Colonic mucosa (tissue), 4 donors: ENCODE results near the gene PRRC2A. TPM values are rescaled to one million over a fixed set of nuclear protein-coding genes. Genes with fewer than 3 reads are reported as not detected.

Experiments used
- DNase-seq: peaks from one replicate; pipeline ENCODE4 v3.0.0-alpha.2; 2020
- H3K27ac ChIP-seq: fragments of 200-600 bp; one replicate; pipeline ENCODE4 v1.8.0; 2021
- H3K27me3 ChIP-seq: fragments of 200-600 bp; one replicate; pipeline ENCODE4 v1.8.0; 2021
- H3K36me3 ChIP-seq: fragments of 200-600 bp; one replicate; pipeline ENCODE4 v1.8.0; 2021
- H3K4me1 ChIP-seq: fragments of 200-600 bp; one replicate; pipeline ENCODE4 v1.8.0; 2021; ENCODE audit warnings: mild to moderate bottlenecking
- H3K4me3 ChIP-seq: fragments of 200-600 bp; one replicate; pipeline ENCODE4 v1.8.0; 2021
- H3K9ac ChIP-seq, 2 donors: one replicate each; pipeline ENCODE4 v1.7.0; 2013; ENCODE audit warnings: control low read depth in 2 of 2, low read depth in 2 of 2, low read length in 2 of 2
- H3K9me3 ChIP-seq: fragments of 200-600 bp; one replicate; pipeline ENCODE4 v1.8.0; 2021
- intact Hi-C: fragments of 100-400 bp; cut with DNase I; formaldehyde crosslinking; loops from one replicate; pipeline ENCODE4 v1.14.1; 2022
- total RNA-seq, 2 donors: library from RNA; stranded (reverse); fragmentation: NEBNext Ultra II Directional in 1 of 2; extraction: Animal tissue kit (Norgen Biotek cat#: 25700) in 1 of 2; gene quantifications; one replicate each; pipeline ENCODE4 v1.2.1, GENCODE V29; 2021
- TF ChIP-seq, protein P1 (sequence below): fragments of 200-600 bp; IDR thresholded peaks from one replicate; pipeline ENCODE4 v1.8.0; 2022; ENCODE audit warnings: antibody characterized with exemption, mild to moderate bottlenecking
- donor health status: healthy.
- donor health status: DM: no; HTN: no; CAD: no.
- donor health status: DM: no; HTN: no; CAD: no.

PRRC2A gene
- total RNA-seq, 2 donors from 2014 or later = 107 to 171 TPM

DNA sequence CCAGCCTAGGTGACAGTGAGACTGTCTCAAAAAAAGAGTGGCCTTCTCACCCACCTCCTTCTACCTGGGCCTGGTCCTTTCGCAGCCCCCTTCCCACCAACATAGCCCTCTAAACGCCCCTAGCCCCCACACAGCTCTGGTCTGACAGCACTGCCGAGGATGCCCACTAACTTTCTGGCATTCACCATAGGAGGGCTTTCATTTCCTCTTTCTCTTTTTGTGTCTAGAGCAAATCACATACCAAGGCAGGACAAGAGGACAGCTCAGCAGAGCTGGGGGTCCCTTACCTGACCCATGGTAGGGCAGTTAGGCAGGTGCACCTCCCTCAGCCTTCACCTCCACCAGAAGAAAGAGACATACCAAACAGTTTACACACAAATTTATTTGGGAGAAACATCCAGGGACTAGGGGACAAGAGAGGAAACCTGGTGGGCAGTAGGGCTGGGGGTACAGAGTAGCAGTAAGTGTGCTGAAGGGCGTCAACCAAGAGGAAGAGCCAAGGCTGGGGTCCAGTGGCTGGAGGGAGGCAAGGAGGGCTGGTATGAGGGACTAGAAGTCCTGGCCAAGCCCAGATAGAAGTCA, 55.9 kb downstream of the PRRC2A start:
- no peak for DNase-seq
- TF ChIP-seq, protein P1, sequence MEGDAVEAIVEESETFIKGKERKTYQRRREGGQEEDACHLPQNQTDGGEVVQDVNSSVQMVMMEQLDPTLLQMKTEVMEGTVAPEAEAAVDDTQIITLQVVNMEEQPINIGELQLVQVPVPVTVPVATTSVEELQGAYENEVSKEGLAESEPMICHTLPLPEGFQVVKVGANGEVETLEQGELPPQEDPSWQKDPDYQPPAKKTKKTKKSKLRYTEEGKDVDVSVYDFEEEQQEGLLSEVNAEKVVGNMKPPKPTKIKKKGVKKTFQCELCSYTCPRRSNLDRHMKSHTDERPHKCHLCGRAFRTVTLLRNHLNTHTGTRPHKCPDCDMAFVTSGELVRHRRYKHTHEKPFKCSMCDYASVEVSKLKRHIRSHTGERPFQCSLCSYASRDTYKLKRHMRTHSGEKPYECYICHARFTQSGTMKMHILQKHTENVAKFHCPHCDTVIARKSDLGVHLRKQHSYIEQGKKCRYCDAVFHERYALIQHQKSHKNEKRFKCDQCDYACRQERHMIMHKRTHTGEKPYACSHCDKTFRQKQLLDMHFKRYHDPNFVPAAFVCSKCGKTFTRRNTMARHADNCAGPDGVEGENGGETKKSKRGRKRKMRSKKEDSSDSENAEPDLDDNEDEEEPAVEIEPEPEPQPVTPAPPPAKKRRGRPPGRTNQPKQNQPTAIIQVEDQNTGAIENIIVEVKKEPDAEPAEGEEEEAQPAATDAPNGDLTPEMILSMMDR = no peak
- H3K27me3 ChIP-seq = no peaks in the 10 kb centered on the region
- H3K4me3 ChIP-seq = no peak overlapping the region
- no peaks in the 10 kb centered on the region for H3K9me3 ChIP-seq
- peaks cover 9% of the 10 kb centered on the region for H3K4me1 ChIP-seq
- no peak overlapping the region for H3K27ac ChIP-seq
- H3K9ac ChIP-seq = no peak overlapping the region
- H3K36me3 ChIP-seq = peaks cover 3% of the 10 kb centered on the region
- intact Hi-C loops = loop anchor here (10.0 kb wide), 2 partner anchors 208 to 278 kb away; partner anchors contain the start of genes NELFE and SKIC2

DNA sequence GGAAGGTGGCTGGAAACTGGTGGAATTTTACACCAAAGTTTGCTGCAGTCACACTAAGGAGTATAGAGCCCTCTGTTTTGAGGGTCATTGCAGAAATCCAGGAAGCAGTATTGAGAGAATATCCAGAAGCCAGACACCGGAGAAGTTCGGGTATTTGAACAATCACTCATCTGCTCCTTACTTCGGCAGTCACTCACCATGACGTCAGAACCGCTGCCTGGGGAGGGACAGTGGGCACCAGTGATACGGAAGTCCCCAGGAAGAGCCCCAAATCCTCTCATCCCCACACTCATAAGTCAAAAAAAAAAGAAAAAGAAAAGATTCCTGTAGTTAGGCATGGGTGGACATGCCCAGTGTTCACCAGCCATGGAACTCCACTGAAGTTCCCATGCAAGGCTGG, 56.4 kb downstream of the PRRC2A start:
- intact Hi-C loops = loop anchor here (10.0 kb wide), 2 partner anchors 208 to 278 kb away; partner anchors contain the start of genes NELFE and SKIC2
- TF ChIP-seq, protein P1 = no peak
- Histone ChIP-seq H3K9me3 (no peaks in the 10 kb centered on the region), H3K4me1 (peaks cover 9% of the 10 kb centered on the region), H3K9ac (no peak overlapping the region), H3K27me3 (no peaks in the 10 kb centered on the region), H3K36me3 (no peaks in the 10 kb centered on the region), H3K27ac (no peak overlapping the region), H3K4me3 (no peak overlapping the region)
- no peak for DNase-seq

DNA sequence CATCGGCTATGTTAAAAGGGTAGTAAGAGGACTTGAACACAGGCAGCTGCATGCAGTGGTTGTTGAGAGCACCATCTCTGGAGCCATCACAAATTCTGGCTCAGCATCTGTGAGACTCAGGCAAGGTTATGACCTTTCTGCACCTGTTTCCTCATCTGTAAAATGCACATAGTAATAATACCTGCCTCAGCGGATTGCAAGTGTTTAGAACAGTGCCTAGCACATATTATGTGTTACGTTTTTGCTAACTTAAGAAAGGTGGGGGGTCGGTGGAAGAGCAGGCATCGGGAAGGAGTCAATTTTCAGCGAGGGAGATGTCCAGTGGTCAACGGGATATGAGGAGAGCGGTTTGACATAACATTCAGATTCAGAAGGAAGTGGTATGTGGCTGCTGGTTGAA, 57.4 kb downstream of the PRRC2A start:
- TF ChIP-seq, protein P1 = no peak
- Histone ChIP-seq H3K4me1 (peaks cover 9% of the 10 kb centered on the region), H3K27me3 (no peaks in the 10 kb centered on the region), H3K9me3 (no peaks in the 10 kb centered on the region), H3K27ac (no peak overlapping the region), H3K9ac (no peak overlapping the region), H3K36me3 (no peaks in the 10 kb centered on the region), H3K4me3 (no peak overlapping the region)
- DNase-seq = no peak
- intact Hi-C loops = loop anchor here (10.0 kb wide), 2 partner anchors 207 to 277 kb away; partner anchors contain the start of genes NELFE and SKIC2

DNA sequence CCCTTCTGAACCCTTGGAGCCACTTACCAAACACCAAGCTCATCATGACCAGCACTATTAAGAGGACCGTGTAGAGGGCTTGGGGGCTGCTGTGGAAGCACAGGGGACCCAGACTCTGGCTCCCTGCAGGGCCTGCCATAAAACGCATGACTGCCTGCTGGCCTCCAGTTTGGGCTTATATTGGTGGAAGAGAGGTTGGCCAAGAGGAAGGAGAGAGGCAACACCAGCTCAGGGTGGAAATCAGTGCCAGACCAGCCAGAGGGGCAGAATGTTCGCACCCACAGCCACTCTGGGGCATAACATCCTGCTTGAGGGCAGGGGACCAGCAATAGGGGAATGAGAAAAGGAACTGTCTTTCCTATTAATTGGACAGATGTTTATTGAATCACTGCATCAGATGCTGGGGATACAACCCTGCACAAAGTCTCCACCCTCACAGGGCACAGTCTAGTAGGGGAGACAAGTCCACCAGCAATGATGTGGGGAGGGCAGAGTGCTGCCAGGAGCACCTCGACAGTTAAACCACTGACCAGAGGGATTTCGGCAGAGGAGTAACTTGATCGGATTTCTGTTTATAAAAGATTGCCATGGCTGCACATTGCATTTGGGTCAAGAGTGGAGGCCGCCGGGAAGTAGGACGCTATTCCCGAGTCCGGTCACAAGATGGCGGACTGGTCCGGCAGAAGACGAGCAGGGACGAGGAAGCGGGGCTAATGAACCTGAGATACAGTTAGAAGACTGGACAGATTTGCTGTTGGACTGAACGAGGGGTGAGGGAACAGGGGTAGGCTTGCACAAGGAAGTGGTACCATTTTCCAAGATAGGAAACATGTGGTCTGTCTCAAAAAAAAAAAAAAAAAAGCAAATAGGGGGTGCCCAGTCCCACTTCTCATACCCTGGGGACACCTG, 60.0 kb downstream of the PRRC2A start, which contains the start of gene LY6G5C:
Gene LY6G5C, minus strand, starts transcription at position 842 of the 909 bp plus-strand sequence. Its CDS starts 694 bp downstream, at position 148.
- intact Hi-C loops = loop anchor here (5.0 kb wide), 1 partner anchor 87 kb away; no protein-coding TSS in a partner anchor
- Histone ChIP-seq H3K4me1 (peaks cover 9% of the 10 kb centered on the region), H3K9ac (peak within 1 kb of the TSS; percentile 74 to 90), H3K36me3 (no peaks in the 10 kb centered on the region), H3K27me3 (no peaks in the 10 kb centered on the region), H3K27ac (peak within 1 kb of the TSS; percentile 30), H3K9me3 (no peaks in the 10 kb centered on the region), H3K4me3 (peak within 1 kb of the TSS; percentile 41)
- peak; percentile 86 for DNase-seq
- TF ChIP-seq, protein P1 = peak; percentile 66

DNA sequence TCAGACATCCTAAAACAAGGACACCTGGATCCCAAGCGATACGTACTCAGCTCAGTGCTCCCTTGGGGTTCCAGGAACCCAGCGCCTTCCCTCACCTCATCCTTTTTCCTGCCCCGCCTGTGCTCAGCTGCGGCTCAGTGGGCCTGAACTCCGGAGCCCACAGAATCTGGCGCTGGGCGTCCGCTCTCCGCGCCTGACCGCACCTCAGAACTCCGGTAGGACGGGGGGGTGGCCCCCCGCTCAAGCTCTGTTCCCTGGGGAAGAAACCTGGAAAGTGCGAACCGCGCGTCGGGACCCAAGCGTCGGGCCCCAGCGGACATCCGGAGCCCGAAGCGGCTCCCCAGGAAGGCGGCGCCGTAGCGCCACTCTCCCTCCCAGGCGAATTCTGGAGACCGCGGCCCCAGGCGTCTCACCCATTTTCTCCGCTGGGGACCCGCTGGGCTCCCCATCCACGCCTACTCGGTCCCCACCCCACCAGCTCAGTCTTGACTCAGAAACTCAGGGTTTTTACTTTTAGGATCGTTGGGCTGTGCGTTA, 60.7 kb downstream of the PRRC2A start:
- Histone ChIP-seq H3K9me3 (no peaks in the 10 kb centered on the region), H3K27me3 (no peaks in the 10 kb centered on the region), H3K36me3 (no peaks in the 10 kb centered on the region), H3K9ac (peak overlapping the region; percentile 74 to 90), H3K4me3 (peak overlapping the region; percentile 41), H3K27ac (peak overlapping the region; percentile 30), H3K4me1 (peaks cover 9% of the 10 kb centered on the region)
- DNase-seq = peak; percentile 60
- intact Hi-C loops = loop anchor here (5.0 kb wide), 1 partner anchor 86 kb away; no protein-coding TSS in a partner anchor
- TF ChIP-seq, protein P1 = no peak
